HEK293 (cell line): ENCODE data around the gene OPA1.

ENCODE experiments used
- CTCF ChIA-PET: fragments of 350-600 bp; formaldehyde crosslinking; extraction: SDS; loops from one replicate; lab custom pipeline; 2021; ENCODE audit warnings: antibody characterized with exemption; lab: Yijun Ruan, JAX
- POLR2A ChIA-PET: fragments of 300-600 bp; formaldehyde crosslinking; extraction: SDS; loops from one replicate; lab custom pipeline; 2020; ENCODE audit warnings: antibody characterized with exemption, inconsistent platforms; lab: Yijun Ruan, JAX
- H3K27ac ChIP-seq: fragments of 200-500 bp; sonication (Bioruptor generic); 2 replicates; pipeline ENCODE4 v1.5.1; 2014; ENCODE audit warnings: low read depth, low read length, control low read depth, inconsistent platforms; ENCODE audit errors: extremely low read depth
- H3K36me3 ChIP-seq, 2 experiments: fragments of 200-500 bp in 1 of 2; sonication (Bioruptor generic) in 1 of 2; 1 replicate in 1 of 2; 2 replicates in 1 of 2; pipeline ENCODE4 v1.5.1; 2014 to 2017; ENCODE audit warnings: inconsistent platforms in 2 of 2, low read length in 2 of 2; ENCODE audit not compliant: control insufficient read depth in 2 of 2, insufficient read depth in 1 of 2
- H3K4me1 ChIP-seq: fragments of 200-500 bp; sonication (Bioruptor generic); 2 replicates; pipeline ENCODE4 v1.5.1; 2014; ENCODE audit warnings: mild to moderate bottlenecking, low read length, inconsistent platforms; ENCODE audit not compliant: control insufficient read depth, insufficient read depth
- H3K4me3 ChIP-seq: 2 replicates; pipeline ENCODE4 v1.5.1; 2011; ENCODE audit warnings: low read depth, mild to moderate bottlenecking, control low read depth, low read length, moderate library complexity
- H3K9me3 ChIP-seq: fragments of 200-500 bp; sonication (Bioruptor generic); 2 replicates; pipeline ENCODE4 v1.5.1; 2014; ENCODE audit warnings: low read depth, low read length, inconsistent platforms; ENCODE audit not compliant: control insufficient read depth, insufficient read depth
- GLI2 ChIP-seq: fragments of 450-650 bp; formaldehyde crosslinking; IDR thresholded peaks from 2 replicates; pipeline ENCODE4; 2017; ENCODE audit warnings: missing biosample characterization, missing genetic modification characterization, low read depth, borderline replicate concordance
- IKZF3 ChIP-seq: fragments of 450-650 bp; IDR thresholded peaks from 2 replicates; pipeline ENCODE4 v1.5.0; 2018; ENCODE audit warnings: missing biosample characterization, mild to moderate bottlenecking, missing genetic modification characterization, moderate library complexity
- INSM2 ChIP-seq: fragments of 450-650 bp; formaldehyde crosslinking; IDR thresholded peaks from 2 replicates; pipeline ENCODE4 v1.5.1; 2016; ENCODE audit warnings: missing biosample characterization, missing genetic modification characterization
- KLF17 ChIP-seq: fragments of 450-650 bp; formaldehyde crosslinking; IDR thresholded peaks from 2 replicates; pipeline ENCODE4 v1.5.1; 2016; ENCODE audit warnings: missing biosample characterization, missing genetic modification characterization
- MEIS1 ChIP-seq: sonication (generic); formaldehyde crosslinking; IDR thresholded peaks from 2 replicates; pipeline ENCODE4 v1.8.1; 2022; ENCODE audit warnings: missing genetic modification reagents, mild to moderate bottlenecking, borderline replicate concordance
- MZF1 ChIP-seq: fragments of 450-650 bp; formaldehyde crosslinking; IDR thresholded peaks from 2 replicates; pipeline ENCODE4 v1.5.1; 2017; ENCODE audit warnings: missing biosample characterization, missing genetic modification characterization, borderline replicate concordance
- SALL2 ChIP-seq: fragments of 450-650 bp; formaldehyde crosslinking; IDR thresholded peaks from 2 replicates; pipeline ENCODE4 v1.5.0; 2017; ENCODE audit warnings: missing biosample characterization, mild to moderate bottlenecking, missing genetic modification characterization, borderline replicate concordance
- SCRT2 ChIP-seq: fragments of 450-650 bp; formaldehyde crosslinking; IDR thresholded peaks from 2 replicates; pipeline ENCODE4 v1.5.1; 2016; ENCODE audit warnings: missing biosample characterization, missing genetic modification characterization
- ZEB2 ChIP-seq: fragments of 450-650 bp; formaldehyde crosslinking; IDR thresholded peaks from 2 replicates; pipeline ENCODE4 v1.5.1; 2016; ENCODE audit warnings: missing biosample characterization, missing genetic modification characterization
- ZNF132 ChIP-seq: fragments of 450-650 bp; formaldehyde crosslinking; IDR thresholded peaks from 2 replicates; pipeline ENCODE4 v1.5.1; 2017; ENCODE audit warnings: missing biosample characterization, missing genetic modification characterization, borderline replicate concordance
- ZNF155 ChIP-seq: fragments of 450-650 bp; formaldehyde crosslinking; IDR thresholded peaks from 2 replicates; pipeline ENCODE4 v1.5.1; 2016; ENCODE audit warnings: missing biosample characterization, missing genetic modification characterization
- ZNF184 ChIP-seq: fragments of 450-650 bp; IDR thresholded peaks from 2 replicates; pipeline ENCODE4 v1.5.1; 2018; ENCODE audit warnings: missing biosample characterization, mild to moderate bottlenecking, missing genetic modification characterization
- ZNF202 ChIP-seq: fragments of 450-650 bp; formaldehyde crosslinking; IDR thresholded peaks from 2 replicates; pipeline ENCODE4 v1.5.1; 2016; ENCODE audit warnings: missing biosample characterization, missing genetic modification characterization, borderline replicate concordance
- ZNF214 ChIP-seq: fragments of 450-650 bp; formaldehyde crosslinking; IDR thresholded peaks from 2 replicates; pipeline ENCODE4 v1.5.1; 2017; ENCODE audit warnings: missing biosample characterization, mild to moderate bottlenecking, missing genetic modification characterization, borderline replicate concordance
- ZNF239 ChIP-seq: fragments of 450-650 bp; formaldehyde crosslinking; IDR thresholded peaks from 2 replicates; pipeline ENCODE4 v1.5.1; 2016; ENCODE audit warnings: missing biosample characterization, missing genetic modification characterization
- ZNF354C ChIP-seq: fragments of 450-650 bp; formaldehyde crosslinking; IDR thresholded peaks from 2 replicates; pipeline ENCODE4 v1.5.1; 2016; ENCODE audit warnings: missing biosample characterization, missing genetic modification characterization, low read depth, borderline replicate concordance
- ZNF423 ChIP-seq: fragments of 450-650 bp; formaldehyde crosslinking; IDR thresholded peaks from 2 replicates; pipeline ENCODE4 v1.5.1; 2016; ENCODE audit warnings: missing biosample characterization, missing genetic modification characterization
- ZNF571 ChIP-seq: fragments of 450-650 bp; formaldehyde crosslinking; IDR thresholded peaks from 2 replicates; pipeline ENCODE4 v1.5.0; 2017; ENCODE audit warnings: missing biosample characterization, missing genetic modification characterization
- ZNF580 ChIP-seq: fragments of 450-650 bp; formaldehyde crosslinking; IDR thresholded peaks from 2 replicates; pipeline ENCODE4 v1.5.1; 2016; ENCODE audit warnings: missing biosample characterization, missing genetic modification characterization
- ZNF600 ChIP-seq: fragments of 450-650 bp; formaldehyde crosslinking; IDR thresholded peaks from 2 replicates; pipeline ENCODE4 v1.5.1; 2016; ENCODE audit warnings: missing biosample characterization, missing genetic modification characterization
- ZNF610 ChIP-seq: fragments of 450-650 bp; formaldehyde crosslinking; IDR thresholded peaks from 2 replicates; pipeline ENCODE4 v1.5.1; 2016; ENCODE audit warnings: missing biosample characterization, missing genetic modification characterization, borderline replicate concordance
- ZNF704 ChIP-seq: fragments of 450-650 bp; formaldehyde crosslinking; IDR thresholded peaks from 2 replicates; pipeline ENCODE4 v1.5.1; 2016; ENCODE audit warnings: missing biosample characterization, missing genetic modification characterization
- ZNF747 ChIP-seq: fragments of 450-650 bp; formaldehyde crosslinking; IDR thresholded peaks from 2 replicates; pipeline ENCODE4 v1.5.1; 2016; ENCODE audit warnings: missing biosample characterization, missing genetic modification characterization
- ZNF776 ChIP-seq: fragments of 450-650 bp; formaldehyde crosslinking; IDR thresholded peaks from 2 replicates; pipeline ENCODE4 v1.5.0; 2017; ENCODE audit warnings: missing biosample characterization, missing genetic modification characterization, borderline replicate concordance

The OPA1 gene

GRCh38 chr3:193560091-193560490, 32.9 kb upstream of the OPA1 start:
- CTCF ChIA-PET, result no interaction called here
- no peak overlapping the region for H3K27ac ChIP-seq
- TF ChIP-seq GLI2 (no peak), ZNF184 (no peak), KLF17 (tag by site-specific recombination) (no peak), ZNF202 (tag by site-specific recombination) (no peak), MZF1 (no peak), IKZF3 (tag by site-specific recombination) (no peak), MEIS1 (CRISPR knock-in tag) (no peak), ZNF155 (tag by site-specific recombination) (no peak), ZNF747 (no peak), ZNF132 (tag by site-specific recombination) (no peak)

GRCh38 chr3:193560870-193561269, 32.1 kb upstream of the OPA1 start:
- no peak overlapping the region for H3K27ac ChIP-seq
- no peak overlapping the region for H3K4me3 ChIP-seq
- TF ChIP-seq ZNF580 (tag by site-specific recombination) (no peak), ZNF610 (tag by site-specific recombination) (no peak), SCRT2 (tag by site-specific recombination) (no peak), INSM2 (tag by site-specific recombination) (no peak), ZNF747 (no peak), ZNF704 (tag by site-specific recombination) (no peak), ZEB2 (no peak), ZNF239 (tag by site-specific recombination) (no peak)
- CTCF ChIA-PET, result interaction anchor here (1.0 to 1.1 kb wide), 2 partner anchors 12 to 994 kb away, joined by 3 to 4 read pairs; no protein-coding TSS in a partner anchor
- H3K4me1 ChIP-seq, result no peaks in the 10 kb centered on the region
- no peaks in the 10 kb centered on the region for H3K9me3 ChIP-seq
- H3K36me3 ChIP-seq, result no peaks in the 10 kb centered on the region
- POLR2A ChIA-PET, result no interaction called here

More at GRCh38 chr3:193560091-193560490, 32.9 kb upstream of the OPA1 start:
- H3K4me3 ChIP-seq, result no peak overlapping the region
- H3K4me1 ChIP-seq, result no peaks in the 10 kb centered on the region
- H3K9me3 ChIP-seq, result no peaks in the 10 kb centered on the region
- POLR2A ChIA-PET, result no interaction called here
- no peaks in the 10 kb centered on the region for H3K36me3 ChIP-seq

- H3K9me3 ChIP-seq, result no peaks in the 10 kb centered on the region
- no peak overlapping the region for H3K4me3 ChIP-seq
- no peak for TF ChIP-seq ZNF214
- no peak for TF ChIP-seq SALL2 (tag by site-specific recombination)
- no peak for TF ChIP-seq ZNF600 (tag by site-specific recombination)
- no peak for TF ChIP-seq ZNF776 (tag by site-specific recombination)
- TF ChIP-seq ZNF571 (tag by site-specific recombination), result no peak
- TF ChIP-seq ZNF423 (tag by site-specific recombination), result no peak
- TF ChIP-seq ZNF354C, result no peak
- H3K4me1 ChIP-seq, result no peaks in the 10 kb centered on the region
- POLR2A ChIA-PET, result no interaction called here
- CTCF ChIA-PET, result interaction anchor here (1.3 kb wide), 1 partner anchor 101 kb away, joined by 5 read pairs; no protein-coding TSS in a partner anchor
- H3K36me3 ChIP-seq, result no peaks in the 10 kb centered on the region
- H3K27ac ChIP-seq, result no peak overlapping the region
Observed at GRCh38 chr3:193563426-193563825, 29.6 kb upstream of the OPA1 start.
